T-helper 1 cell (primary cell): ENCODE data around the gene SCUBE1.
A peak's percentile ranks its signal among the peaks of the same experiment; 100 is the strongest.

Experiments
- DNase-seq, 5 donors: peaks; one replicate each; pipeline ENCODE4 v3.0.0-alpha.2; 2012 to 2020

Gene SCUBE1

GRCh38 chr22:43151251-43152002 lies 191.7 kb downstream of the SCUBE1 start, which contains the start of gene TSPO:
TSPO (plus strand) TSS chr22:43151559; CDS start chr22:43159239, 7,680 bp downstream.
- peak; percentile 46 to 68 (median 58) for DNase-seq

GRCh38 chr22:43150731-43151206 lies 192.4 kb downstream of the SCUBE1 start:
- no peak for DNase-seq

GRCh38 chr22:43148581-43148980 lies 194.6 kb downstream of the SCUBE1 start:
- DNase-seq: no peak

- no peak for DNase-seq
Measured at GRCh38 chr22:43147821-43148220, 195.4 kb downstream of the SCUBE1 start.
